Measurements from ENCODE around the gene GORAB. TPM values are rescaled to one million over a fixed set of nuclear protein-coding genes. Genes with fewer than 3 reads are reported as not detected.

Gene GORAB
- total RNA-seq, 2 experiments from 2014 or later, result 23.0 to 26.6 TPM

GRCh38 chr1:170498876-170499275 is 33.1 kb upstream of the GORAB start:
- Histone ChIP-seq H3K4me3 (ENCODE audit: low read length) (no peak overlapping the region), H3K36me3 (ENCODE audit: insufficient read depth, low read length) (no peaks in the 10 kb centered on the region), H3K27me3 (ENCODE audit: control insufficient read depth in 1 of 2, insufficient read depth in 2 of 2, low read length in 2 of 2) (peaks cover 0 to 4% of the 10 kb centered on the region in 2 experiments), H3K9me3 (ENCODE audit: control insufficient read depth in 1 of 2, insufficient read depth in 1 of 2, low read length in 2 of 2) (no peaks in the 10 kb centered on the region), H3K4me1 (ENCODE audit: insufficient read depth, low read length) (peaks cover 5% of the 10 kb centered on the region), H3K27ac (ENCODE audit: low read depth in 1 of 2, low read length in 2 of 2) (no peak overlapping the region)
- no peak for TF ChIP-seq CTCF (IDR thresholded peaks at IDR 0.05)
- no peaks in the 10 kb centered on the region for H3K36me3 Mint-ChIP-seq (ENCODE audit: low read depth)
- DNase-seq (no peak), ATAC-seq (ENCODE audit: poor library complexity) (no peak)
- ChIA-PET POLR2A (no interaction called here), CTCF (no interaction called here)
- H3K27me3 Mint-ChIP-seq, result peaks cover 21% of the 10 kb centered on the region
- intact Hi-C loops (cut with DNase I, micrococcal nuclease), result no loop called here
- no peak overlapping the region for H3K27ac Mint-ChIP-seq
- H3K4me1 Mint-ChIP-seq (ENCODE audit: low read depth), result peaks cover 8% of the 10 kb centered on the region
- no peaks in the 10 kb centered on the region for H3K9me3 Mint-ChIP-seq
- H3K4me3 Mint-ChIP-seq, result no peak overlapping the region

GRCh38 chr1:170503665-170504064 is 28.3 kb upstream of the GORAB start:
- Mint-ChIP-seq H3K9me3 (peaks cover 2% of the 10 kb centered on the region), H3K4me3 (no peak overlapping the region), H3K27ac (no peak overlapping the region), H3K4me1 (ENCODE audit: low read depth) (no peaks in the 10 kb centered on the region), H3K36me3 (ENCODE audit: low read depth) (no peaks in the 10 kb centered on the region), H3K27me3 (peaks cover 53% of the 10 kb centered on the region)
- Histone ChIP-seq H3K9me3 (ENCODE audit: control insufficient read depth in 1 of 2, insufficient read depth in 1 of 2, low read length in 2 of 2) (no peaks in the 10 kb centered on the region), H3K4me3 (ENCODE audit: low read length) (no peak overlapping the region), H3K27ac (ENCODE audit: low read depth in 1 of 2, low read length in 2 of 2) (no peak overlapping the region), H3K36me3 (ENCODE audit: insufficient read depth, low read length) (no peaks in the 10 kb centered on the region), H3K27me3 (ENCODE audit: control insufficient read depth in 1 of 2, insufficient read depth in 2 of 2, low read length in 2 of 2) (peaks cover 0 to 4% of the 10 kb centered on the region in 2 experiments), H3K4me1 (ENCODE audit: insufficient read depth, low read length) (no peaks in the 10 kb centered on the region)
- ChIA-PET CTCF (no interaction called here), POLR2A (no interaction called here)
- intact Hi-C loops (cut with DNase I, micrococcal nuclease), result no loop called here
- DNase-seq (no peak), ATAC-seq (ENCODE audit: poor library complexity) (no peak)
- TF ChIP-seq CTCF (IDR thresholded peaks at IDR 0.05), result no peak

- Histone ChIP-seq H3K9me3 (ENCODE audit: control insufficient read depth in 1 of 2, insufficient read depth in 1 of 2, low read length in 2 of 2) (no peaks in the 10 kb centered on the region), H3K27me3 (ENCODE audit: control insufficient read depth in 1 of 2, insufficient read depth in 2 of 2, low read length in 2 of 2) (peaks cover 0 to 4% of the 10 kb centered on the region in 2 experiments), H3K36me3 (ENCODE audit: insufficient read depth, low read length) (no peaks in the 10 kb centered on the region), H3K4me1 (ENCODE audit: insufficient read depth, low read length) (no peaks in the 10 kb centered on the region), H3K4me3 (ENCODE audit: low read length) (no peak overlapping the region), H3K27ac (ENCODE audit: low read depth in 1 of 2, low read length in 2 of 2) (no peak overlapping the region)
- Mint-ChIP-seq H3K4me3 (no peak overlapping the region), H3K9me3 (peaks cover 2% of the 10 kb centered on the region), H3K27me3 (peaks cover 39% of the 10 kb centered on the region), H3K36me3 (ENCODE audit: low read depth) (no peaks in the 10 kb centered on the region), H3K27ac (no peak overlapping the region), H3K4me1 (ENCODE audit: low read depth) (no peaks in the 10 kb centered on the region)
- CTCF ChIA-PET, result no interaction called here
- DNase-seq (no peak), ATAC-seq (ENCODE audit: poor library complexity) (no peak)
- POLR2A ChIA-PET, result no interaction called here
- intact Hi-C loops (cut with DNase I, micrococcal nuclease), result no loop called here
- TF ChIP-seq CTCF (IDR thresholded peaks at IDR 0.05), result no peak
Observed at GRCh38 chr1:170510163-170510562, 21.8 kb upstream of the GORAB start.

Data from CD4-positive, alpha-beta T cell (primary cell).